CMK (cell line): Measurements from ENCODE around the gene HERC5.
A peak's percentile ranks its signal among the peaks of the same experiment; 100 is the strongest.
"Not testable (repeated sequence)": the region's sequence is repeated elsewhere in the genome, so short reads cannot be mapped to it uniquely, and the experiment has no call there.

Source experiments
- DNase-seq: peaks from one replicate; pipeline ENCODE4 v3.0.0-alpha.2; 2010; ENCODE audit warnings: low read depth

HERC5 gene

DNA sequence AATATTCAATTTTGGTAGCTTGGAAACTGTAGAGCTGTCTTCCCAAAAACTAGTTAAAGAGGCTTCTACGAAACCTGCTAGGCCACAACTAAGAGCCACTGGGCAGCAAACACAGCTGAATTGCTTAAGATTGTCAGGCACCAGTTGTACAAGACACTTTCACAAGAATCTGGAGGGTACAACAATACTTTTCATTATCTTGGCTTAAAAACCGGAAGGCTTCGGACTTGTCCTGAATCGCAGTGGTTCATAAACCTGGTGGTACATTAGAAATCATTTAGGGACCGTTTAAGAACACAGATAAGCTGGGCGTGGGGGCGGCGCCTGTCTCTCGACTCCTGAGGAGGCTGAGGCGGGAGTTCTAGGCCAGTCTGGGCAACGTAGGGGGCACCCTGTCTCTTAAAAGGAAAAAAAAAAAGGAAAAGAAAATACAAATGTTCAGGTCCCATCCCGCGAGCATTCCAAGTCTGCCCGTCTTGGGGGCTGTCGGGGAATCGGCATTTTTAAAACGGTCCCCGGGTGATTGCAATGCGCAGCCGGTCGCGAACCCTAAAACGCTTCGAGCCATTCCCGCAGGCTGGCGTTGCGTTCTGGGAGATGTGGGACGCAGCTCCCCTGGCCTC lies 65.9 kb downstream of the HERC5 start:
- DNase-seq: no peak

GRCh38 chr4:88523325-88524129 lies 66.6 kb downstream of the HERC5 start, which contains the start of gene PYURF:
Gene PYURF (minus strand): TSS chr4:88523776. CDS start chr4:88523700, 76 bp downstream.
- DNase-seq: peak; percentile 76

DNA sequence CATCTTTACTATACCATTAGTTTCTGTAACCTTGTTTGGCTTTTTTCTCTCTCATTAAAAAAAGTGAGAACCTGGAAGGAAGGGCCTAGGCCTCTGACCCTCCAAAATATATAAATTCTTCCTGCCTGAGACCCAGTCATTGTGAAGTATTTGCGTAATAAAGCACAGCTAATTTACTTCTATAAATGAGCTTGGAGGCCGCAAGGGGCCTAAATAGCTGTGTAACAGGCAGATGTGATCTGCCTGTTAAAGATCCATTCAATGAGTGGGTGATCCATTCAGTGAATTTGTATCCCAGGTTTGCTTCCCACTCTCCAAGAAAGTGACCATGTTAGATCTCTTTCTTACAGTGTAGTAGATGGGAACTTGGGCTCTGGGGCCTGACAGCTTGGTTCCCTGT lies 67.3 kb downstream of the HERC5 start:
- no peak for DNase-seq

DNA sequence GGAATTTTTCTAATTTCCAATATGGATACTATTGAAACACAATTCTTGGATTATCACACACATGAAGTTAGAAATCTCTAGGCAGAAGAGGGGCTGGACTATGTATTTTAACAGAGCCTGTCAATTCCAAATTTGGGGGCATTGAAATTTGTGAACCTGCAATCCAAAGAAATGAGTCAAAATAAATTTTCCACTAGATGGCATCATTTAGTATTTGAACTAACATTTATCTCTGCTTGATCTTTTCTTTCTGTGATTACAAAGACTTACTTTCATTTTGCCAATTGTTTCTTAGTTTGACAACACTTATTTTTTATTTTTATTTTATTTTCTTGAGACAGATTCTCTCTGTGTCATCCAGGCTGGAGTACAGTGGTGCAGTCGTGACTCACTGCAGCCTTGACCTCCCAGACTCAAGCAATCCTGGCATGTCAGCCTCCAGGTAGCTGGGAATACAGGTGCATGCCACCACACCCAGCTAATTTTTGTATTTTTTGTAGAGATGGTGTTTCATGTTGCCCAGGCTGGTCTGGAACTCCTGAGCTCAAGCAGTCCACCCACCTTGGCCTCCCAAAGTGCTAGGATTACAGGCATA lies 69.4 kb downstream of the HERC5 start:
- no peak for DNase-seq

GRCh38 chr4:88527787-88528186 lies 70.9 kb downstream of the HERC5 start:
- no peak for DNase-seq

GRCh38 chr4:88528861-88529260 lies 71.9 kb downstream of the HERC5 start:
- DNase-seq: no peak

GRCh38 chr4:88531549-88531948 lies 74.6 kb downstream of the HERC5 start:
- DNase-seq: no peak

- no peak for DNase-seq
Observed at GRCh38 chr4:88533088-88533790, 76.3 kb downstream of the HERC5 start.

- no peak for DNase-seq
Observed at GRCh38 chr4:88533937-88534750, 77.2 kb downstream of the HERC5 start.

- no peak for DNase-seq
Observed at GRCh38 chr4:88535090-88535755, 78.3 kb downstream of the HERC5 start.

GRCh38 chr4:88537709-88538108 lies 80.8 kb downstream of the HERC5 start:
- DNase-seq: no peak

DNA sequence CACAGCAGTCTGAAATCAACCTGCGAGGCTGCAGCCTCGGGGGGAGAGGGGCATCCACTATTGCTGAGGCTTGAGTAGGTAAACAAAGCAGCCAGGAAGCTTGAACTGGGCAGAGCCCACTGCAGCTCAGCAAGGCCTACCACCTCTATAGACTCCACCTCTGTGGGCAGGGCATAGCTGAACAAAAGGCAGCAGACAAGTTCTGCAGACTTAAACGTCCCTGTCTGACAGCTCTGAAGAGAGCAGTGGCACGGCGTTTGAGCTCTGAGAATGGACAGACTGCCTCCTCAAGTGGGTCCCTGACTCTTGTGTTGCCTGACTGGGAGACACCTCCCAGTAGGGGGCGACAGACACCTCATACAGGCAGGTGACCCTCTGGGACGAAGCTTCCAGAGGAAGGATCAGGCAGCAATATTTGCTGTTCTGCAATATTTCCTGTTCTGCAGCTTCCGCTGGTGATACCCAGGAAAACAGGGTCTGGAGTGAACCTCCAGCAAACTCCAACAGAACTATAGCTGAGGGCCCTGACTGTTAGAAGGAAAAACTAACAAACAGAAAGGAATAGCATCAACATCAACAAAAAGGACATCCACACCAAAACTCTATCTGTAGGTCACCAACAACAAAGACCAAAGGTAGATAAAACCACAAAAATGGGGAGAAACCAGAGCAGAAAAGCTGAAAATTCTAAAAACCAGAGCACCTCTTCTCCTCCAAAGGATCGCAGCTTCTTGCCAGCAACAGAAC lies 82.6 kb downstream of the HERC5 start:
- not testable (repeated sequence) for DNase-seq

DNA sequence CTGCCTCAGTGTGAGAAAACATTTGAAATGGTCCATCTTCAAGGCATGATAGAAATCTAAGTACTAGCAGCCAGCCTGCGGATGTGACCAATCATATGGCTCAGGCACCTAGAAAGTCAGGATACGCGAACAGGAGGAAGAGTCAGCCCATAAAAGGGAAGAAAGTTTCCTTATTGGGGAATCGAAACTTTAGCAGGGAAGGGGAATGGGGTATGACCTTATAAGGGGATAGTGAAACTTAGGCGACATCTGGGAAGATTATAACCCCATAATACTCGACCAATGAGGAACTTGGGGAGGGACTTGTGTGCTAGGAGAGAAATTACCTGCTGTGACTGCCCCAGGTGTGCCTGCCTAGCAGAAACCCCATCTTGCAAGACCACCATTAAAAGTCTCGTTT lies 92.9 kb downstream of the HERC5 start:
- DNase-seq: no peak
